ENCODE results near the gene PLXND1. TPM values are rescaled to one million over a fixed set of nuclear protein-coding genes. Genes with fewer than 3 reads are reported as not detected.

The PLXND1 gene
- total RNA-seq, 1 donor from 2014 or later, result 56.9 TPM

DNA sequence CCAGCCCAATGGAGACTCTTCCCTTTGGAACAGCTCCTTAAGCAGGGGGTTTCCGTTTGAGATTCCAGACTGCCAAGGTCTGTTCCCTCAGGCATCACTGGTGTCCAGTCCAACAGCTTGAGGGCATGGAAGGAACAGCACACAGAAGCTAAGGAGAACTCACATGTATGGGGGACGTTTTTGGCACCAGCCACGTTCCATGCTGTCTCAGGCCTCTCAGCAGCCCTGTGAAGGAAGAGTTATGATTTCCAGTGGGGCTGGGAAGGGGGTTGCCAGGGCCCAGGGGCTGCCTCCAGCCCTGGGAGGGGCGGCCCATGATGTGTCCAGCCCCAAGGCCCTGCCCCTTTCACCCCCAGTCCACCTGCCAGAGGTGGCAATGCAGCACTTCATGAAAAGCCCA lies 85.5 kb downstream of the PLXND1 start:
- no peaks in the 10 kb centered on the region for H3K9me3 Mint-ChIP-seq
- peaks cover 3% of the 10 kb centered on the region for H3K36me3 Mint-ChIP-seq
- DNase-seq (ENCODE audit: extremely low spot score, unreplicated experiment), result no peak
- H3K4me3 Mint-ChIP-seq, result no peak overlapping the region
- H3K27me3 Mint-ChIP-seq, result no peaks in the 10 kb centered on the region
- H3K27ac Mint-ChIP-seq, result no peak overlapping the region
- peaks cover 14% of the 10 kb centered on the region for H3K4me1 Mint-ChIP-seq (ENCODE audit: unreplicated experiment)
- TF ChIP-seq, protein P1, sequence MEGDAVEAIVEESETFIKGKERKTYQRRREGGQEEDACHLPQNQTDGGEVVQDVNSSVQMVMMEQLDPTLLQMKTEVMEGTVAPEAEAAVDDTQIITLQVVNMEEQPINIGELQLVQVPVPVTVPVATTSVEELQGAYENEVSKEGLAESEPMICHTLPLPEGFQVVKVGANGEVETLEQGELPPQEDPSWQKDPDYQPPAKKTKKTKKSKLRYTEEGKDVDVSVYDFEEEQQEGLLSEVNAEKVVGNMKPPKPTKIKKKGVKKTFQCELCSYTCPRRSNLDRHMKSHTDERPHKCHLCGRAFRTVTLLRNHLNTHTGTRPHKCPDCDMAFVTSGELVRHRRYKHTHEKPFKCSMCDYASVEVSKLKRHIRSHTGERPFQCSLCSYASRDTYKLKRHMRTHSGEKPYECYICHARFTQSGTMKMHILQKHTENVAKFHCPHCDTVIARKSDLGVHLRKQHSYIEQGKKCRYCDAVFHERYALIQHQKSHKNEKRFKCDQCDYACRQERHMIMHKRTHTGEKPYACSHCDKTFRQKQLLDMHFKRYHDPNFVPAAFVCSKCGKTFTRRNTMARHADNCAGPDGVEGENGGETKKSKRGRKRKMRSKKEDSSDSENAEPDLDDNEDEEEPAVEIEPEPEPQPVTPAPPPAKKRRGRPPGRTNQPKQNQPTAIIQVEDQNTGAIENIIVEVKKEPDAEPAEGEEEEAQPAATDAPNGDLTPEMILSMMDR (conservative IDR thresholded peaks at IDR 0.05), result no peak

DNA sequence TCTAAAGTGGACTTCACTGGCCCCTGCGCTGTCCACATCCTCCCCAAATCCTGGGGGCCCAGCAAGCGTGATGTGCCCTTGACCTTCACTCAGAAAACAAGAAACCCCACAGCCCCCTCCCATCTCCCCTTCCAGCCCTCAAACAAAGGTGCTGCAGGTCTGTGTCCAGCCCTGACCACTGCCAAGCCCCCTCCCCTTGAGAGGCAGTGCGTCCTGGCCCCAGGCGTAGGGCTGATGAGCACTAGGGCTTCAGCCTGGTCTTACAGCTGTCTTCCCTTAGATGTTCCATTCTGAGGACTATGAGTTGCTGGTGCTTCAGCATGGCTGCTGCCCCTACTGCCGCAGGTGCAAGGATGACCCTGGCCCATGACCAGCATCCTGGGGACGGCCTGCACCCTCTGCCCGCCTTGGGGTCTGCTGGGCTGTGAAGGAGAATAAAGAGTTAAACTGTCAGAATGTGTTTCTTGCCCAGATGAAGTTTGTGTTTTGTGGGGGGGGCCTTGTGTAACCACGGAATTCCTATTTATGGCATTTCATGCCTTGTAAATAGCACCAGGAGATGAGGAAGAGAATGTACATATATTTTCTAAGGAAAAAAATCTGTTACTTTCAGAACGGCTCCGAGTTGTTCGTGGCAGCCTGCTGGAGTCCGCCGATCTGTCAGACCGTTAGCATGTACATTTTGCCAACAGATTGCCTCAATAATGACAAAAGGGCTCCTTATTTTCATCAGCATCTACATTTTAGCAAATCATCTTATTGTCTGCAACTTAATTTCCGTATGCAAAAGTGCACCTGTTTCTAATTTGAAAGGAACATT lies 86.4 kb downstream of the PLXND1 start:
- peaks cover 3% of the 10 kb centered on the region for H3K36me3 Mint-ChIP-seq
- no peak for DNase-seq (ENCODE audit: extremely low spot score, unreplicated experiment)
- H3K27ac Mint-ChIP-seq, result no peak overlapping the region
- peaks cover 14% of the 10 kb centered on the region for H3K4me1 Mint-ChIP-seq (ENCODE audit: unreplicated experiment)
- H3K9me3 Mint-ChIP-seq, result no peaks in the 10 kb centered on the region
- no peak overlapping the region for H3K4me3 Mint-ChIP-seq
- TF ChIP-seq, protein P1 (conservative IDR thresholded peaks at IDR 0.05), result no peak
- no peaks in the 10 kb centered on the region for H3K27me3 Mint-ChIP-seq

DNA sequence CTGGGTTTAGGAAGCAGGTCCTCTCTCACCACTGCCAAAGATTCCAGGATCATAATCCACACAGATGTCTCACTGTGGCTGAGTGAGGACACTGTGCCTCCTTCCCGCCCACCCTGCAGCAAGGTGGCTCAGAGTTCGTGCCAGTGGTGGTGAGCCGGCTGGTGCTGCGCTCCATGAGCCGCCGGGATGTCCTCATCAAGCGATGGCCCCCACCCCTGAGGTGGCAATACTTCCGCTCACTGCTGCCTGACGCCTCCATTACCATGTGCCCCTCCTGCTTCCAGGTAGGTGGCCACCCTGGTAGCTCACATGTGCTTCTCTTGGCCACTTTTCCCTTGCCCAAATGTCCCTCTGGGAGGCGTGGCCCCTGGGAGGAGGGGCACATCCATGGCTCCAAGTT lies 87.0 kb downstream of the PLXND1 start:
- Mint-ChIP-seq H3K4me3 (no peak overlapping the region), H3K27ac (no peak overlapping the region), H3K9me3 (no peaks in the 10 kb centered on the region), H3K27me3 (no peaks in the 10 kb centered on the region), H3K4me1 (ENCODE audit: unreplicated experiment) (peaks cover 14% of the 10 kb centered on the region), H3K36me3 (peaks cover 3% of the 10 kb centered on the region)
- TF ChIP-seq, protein P1 (conservative IDR thresholded peaks at IDR 0.05), result no peak
- no peak for DNase-seq (ENCODE audit: extremely low spot score, unreplicated experiment)

DNA sequence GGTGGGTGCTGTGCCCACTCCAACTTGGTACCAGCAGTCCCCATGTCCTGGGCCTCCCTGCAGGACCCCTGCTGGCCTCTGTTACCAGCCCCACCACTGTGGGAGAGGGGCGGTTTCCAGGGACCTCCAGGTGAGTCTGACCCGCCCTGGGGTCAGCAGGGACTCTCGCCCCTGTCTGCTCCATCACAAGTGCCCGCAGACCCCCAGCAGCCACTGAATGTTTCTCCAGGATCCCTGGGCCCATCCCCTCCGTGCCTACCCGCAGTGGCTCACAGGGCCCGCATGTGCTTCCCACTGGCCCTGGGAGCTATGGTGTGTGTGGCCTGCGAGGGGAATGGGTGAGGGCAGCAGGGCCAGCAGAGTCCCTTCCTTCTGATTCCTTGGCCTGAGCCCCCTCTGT lies 87.9 kb downstream of the PLXND1 start:
- Mint-ChIP-seq H3K27ac (no peak overlapping the region), H3K4me1 (ENCODE audit: unreplicated experiment) (peaks cover 14% of the 10 kb centered on the region), H3K36me3 (peaks cover 3% of the 10 kb centered on the region), H3K27me3 (no peaks in the 10 kb centered on the region), H3K4me3 (no peak overlapping the region), H3K9me3 (no peaks in the 10 kb centered on the region)
- no peak for DNase-seq (ENCODE audit: extremely low spot score, unreplicated experiment)
- TF ChIP-seq, protein P1 (conservative IDR thresholded peaks at IDR 0.05), result no peak

DNA sequence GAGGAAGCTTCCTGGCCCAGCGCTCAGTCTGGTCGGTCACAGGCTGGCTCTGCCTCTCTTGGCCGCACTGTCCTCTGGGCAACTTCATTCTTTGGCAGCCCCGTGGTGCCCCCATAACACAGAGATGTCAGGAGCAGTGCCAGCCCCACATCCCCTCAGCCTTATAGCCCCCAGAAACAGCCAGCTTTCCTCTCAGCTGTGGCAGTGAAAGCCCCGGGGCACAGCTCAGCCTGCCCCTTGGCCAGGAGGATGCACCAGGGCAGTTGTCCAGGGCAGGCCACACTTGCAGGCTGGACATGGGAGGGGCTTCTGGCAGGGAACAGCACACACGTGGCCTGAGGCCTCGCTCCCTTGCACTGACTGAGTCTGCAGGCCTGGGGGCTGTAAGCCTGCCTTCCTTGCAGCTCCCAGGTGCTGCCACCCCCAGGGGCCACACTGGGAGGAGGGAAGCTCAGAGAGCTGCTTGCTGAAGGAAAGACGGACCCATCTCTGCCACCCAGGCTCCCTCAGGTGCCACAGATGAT lies 88.4 kb downstream of the PLXND1 start:
- Mint-ChIP-seq H3K9me3 (no peaks in the 10 kb centered on the region), H3K27ac (no peak overlapping the region), H3K36me3 (peaks cover 3% of the 10 kb centered on the region), H3K27me3 (no peaks in the 10 kb centered on the region), H3K4me1 (ENCODE audit: unreplicated experiment) (peaks cover 14% of the 10 kb centered on the region), H3K4me3 (no peak overlapping the region)
- TF ChIP-seq, protein P1 (conservative IDR thresholded peaks at IDR 0.05), result no peak
- DNase-seq (ENCODE audit: extremely low spot score, unreplicated experiment), result no peak
